ENCODE measurements around the gene LHFPL4. TPM values are rescaled to one million over a fixed set of nuclear protein-coding genes. Genes with fewer than 3 reads are reported as not detected.
"Not testable (repeated sequence)": the region's sequence is repeated elsewhere in the genome, so short reads cannot be mapped to it uniquely, and the experiment has no call there.

Gene LHFPL4
- polyA plus RNA-seq (2011; rRNA removed) = not detected in 2 replicates
- polyA minus RNA-seq (2011; rRNA and poly(A)+ RNA removed) = not detected in 2 replicates

- no peak for DNase-seq (ENCODE audit: low read depth, low spot score)
- ChIA-PET CTCF (no interaction called here), POLR2A (no interaction called here)
- no peak for TF ChIP-seq CTCF (IDR thresholded peaks at IDR 0.05; ENCODE audit: low read depth, low read length)
- no peak within 1 kb of the TSS for H3K27ac ChIP-seq (ENCODE audit: low read depth, low read length)
- peaks cover 9% of the 10 kb centered on the region for H3K27me3 ChIP-seq (ENCODE audit: control insufficient read depth, insufficient read depth, low read length)
- H3K9me3 ChIP-seq (ENCODE audit: control insufficient read depth, insufficient read depth, low read length) = no peaks in the 10 kb centered on the region
- no peak within 1 kb of the TSS for H3K4me3 ChIP-seq (ENCODE audit: low read depth, low read length)
Observed at GRCh38 chr3:9553021-9553947, at the start of gene LHFPL4. Gene LHFPL4, minus strand, starts transcription at chr3:9553822. Its CDS starts 1,143 bp downstream, at chr3:9552679.

- ChIA-PET POLR2A (no interaction called here), CTCF (no interaction called here)
Observed at GRCh38 chr3:9602620-9603019, 49.0 kb upstream of the LHFPL4 start.

GRCh38 chr3:9601006-9601581 lies 47.5 kb upstream of the LHFPL4 start:
- ChIA-PET CTCF (interaction anchor here (0.6 kb wide), 1 partner anchor 225 kb away, joined by 13 read pairs; no protein-coding TSS in a partner anchor), POLR2A (interaction anchor here (0.6 kb wide), 1 partner anchor 293 kb away, joined by 5 read pairs; no protein-coding TSS in a partner anchor)
- not testable (repeated sequence) for H3K4me3 ChIP-seq (ENCODE audit: low read depth, low read length); H3K27me3 ChIP-seq (ENCODE audit: control insufficient read depth, insufficient read depth, low read length); H3K27ac ChIP-seq (ENCODE audit: low read depth, low read length); DNase-seq (ENCODE audit: low read depth, low spot score); H3K9me3 ChIP-seq (ENCODE audit: control insufficient read depth, insufficient read depth, low read length)

More at GRCh38 chr3:9602620-9603019, 49.0 kb upstream of the LHFPL4 start:
- H3K4me3 ChIP-seq (ENCODE audit: low read depth, low read length) = no peak overlapping the region
- DNase-seq (ENCODE audit: low read depth, low spot score) = no peak
- H3K27me3 ChIP-seq (ENCODE audit: control insufficient read depth, insufficient read depth, low read length) = peaks cover 3% of the 10 kb centered on the region
- no peak for TF ChIP-seq CTCF (IDR thresholded peaks at IDR 0.05; ENCODE audit: low read depth, low read length)
- peaks cover 7% of the 10 kb centered on the region; the same call in 1 of the 2 replicates for H3K9me3 ChIP-seq (ENCODE audit: control insufficient read depth, insufficient read depth, low read length)
- no peak overlapping the region for H3K27ac ChIP-seq (ENCODE audit: low read depth, low read length)

GRCh38 chr3:9600597-9600996 lies 47.0 kb upstream of the LHFPL4 start:
- POLR2A ChIA-PET = interaction anchor here (0.6 kb wide), 1 partner anchor 294 kb away, joined by 5 read pairs; no protein-coding TSS in a partner anchor
- Histone ChIP-seq H3K9me3 (ENCODE audit: control insufficient read depth, insufficient read depth, low read length) (peaks cover 4% of the 10 kb centered on the region; the same call in 1 of the 2 replicates), H3K27me3 (ENCODE audit: control insufficient read depth, insufficient read depth, low read length) (peaks cover 3% of the 10 kb centered on the region), H3K27ac (ENCODE audit: low read depth, low read length) (no peak overlapping the region), H3K4me3 (ENCODE audit: low read depth, low read length) (no peak overlapping the region)
- DNase-seq (ENCODE audit: low read depth, low spot score) = no peak
- TF ChIP-seq CTCF (IDR thresholded peaks at IDR 0.05; ENCODE audit: low read depth, low read length) = no peak
- CTCF ChIA-PET = no interaction called here

- ChIA-PET POLR2A (no interaction called here), CTCF (no interaction called here)
Observed at GRCh38 chr3:9598783-9599387, 45.3 kb upstream of the LHFPL4 start.

More at GRCh38 chr3:9598783-9599387, 45.3 kb upstream of the LHFPL4 start:
- no peak for TF ChIP-seq CTCF (IDR thresholded peaks at IDR 0.05; ENCODE audit: low read depth, low read length)
- no peak overlapping the region for H3K4me3 ChIP-seq (ENCODE audit: low read depth, low read length)
- peaks cover 3% of the 10 kb centered on the region for H3K27me3 ChIP-seq (ENCODE audit: control insufficient read depth, insufficient read depth, low read length)
- H3K27ac ChIP-seq (ENCODE audit: low read depth, low read length) = no peak overlapping the region
- no peak for DNase-seq (ENCODE audit: low read depth, low spot score)
- H3K9me3 ChIP-seq (ENCODE audit: control insufficient read depth, insufficient read depth, low read length) = no peaks in the 10 kb centered on the region

Data from AG04450 (cell line).